Measurements from ENCODE around the gene PHACTR1. TPM values are rescaled to one million over a fixed set of nuclear protein-coding genes. Genes with fewer than 3 reads are reported as not detected.
"Not testable (repeated sequence)": the region's sequence is repeated elsewhere in the genome, so short reads cannot be mapped to it uniquely, and the experiment has no call there.

Gene PHACTR1
- total RNA-seq, 2 donors from 2014 or later, result 0.05 to 0.29 TPM

- DNase-seq (ENCODE audit: low spot score in 2 of 2); H3K9me3 Mint-ChIP-seq; ATAC-seq; H3K36me3 Mint-ChIP-seq; H3K27ac Mint-ChIP-seq: not testable (repeated sequence)
Measured at GRCh38 chr6:12730809-12731208, 14.2 kb downstream of the PHACTR1 start.

GRCh38 chr6:12733876-12734275 is 17.3 kb downstream of the PHACTR1 start:
- Mint-ChIP-seq H3K27ac (no peak overlapping the region), H3K9me3 (no peaks in the 10 kb centered on the region), H3K36me3 (no peaks in the 10 kb centered on the region)
- ATAC-seq (no peak), DNase-seq (ENCODE audit: low spot score in 2 of 2) (no peak)

GRCh38 chr6:12735786-12736185 is 19.2 kb downstream of the PHACTR1 start:
- DNase-seq (ENCODE audit: low spot score in 2 of 2) (no peak), ATAC-seq (no peak)
- Mint-ChIP-seq H3K27ac (no peak overlapping the region), H3K36me3 (no peaks in the 10 kb centered on the region), H3K9me3 (no peaks in the 10 kb centered on the region)

- H3K9me3 Mint-ChIP-seq, result peaks cover 9 to 10% of the 10 kb centered on the region in 2 donors
- ATAC-seq, result no peak
Measured at GRCh38 chr6:12748411-12748810, 31.8 kb downstream of the PHACTR1 start.

GRCh38 chr6:12748815-12749521 is 32.4 kb downstream of the PHACTR1 start:
- Mint-ChIP-seq H3K27ac (no peak overlapping the region), H3K36me3 (peaks cover 11 to 14% of the 10 kb centered on the region in 2 donors), H3K9me3 (peaks cover 9 to 10% of the 10 kb centered on the region in 2 donors)
- ATAC-seq (no peak), DNase-seq (ENCODE audit: low spot score in 2 of 2) (no peak)

More at GRCh38 chr6:12748411-12748810, 31.8 kb downstream of the PHACTR1 start:
- Mint-ChIP-seq H3K27ac (no peak overlapping the region), H3K36me3 (peaks cover 11 to 14% of the 10 kb centered on the region in 2 donors)
- no peak for DNase-seq (ENCODE audit: low spot score in 2 of 2)

- peaks cover 9 to 10% of the 10 kb centered on the region in 2 donors for H3K9me3 Mint-ChIP-seq
- ATAC-seq (no peak), DNase-seq (ENCODE audit: low spot score in 2 of 2) (no peak)
- H3K27ac Mint-ChIP-seq, result no peak overlapping the region
- H3K36me3 Mint-ChIP-seq, result peaks cover 11 to 14% of the 10 kb centered on the region in 2 donors
Measured at GRCh38 chr6:12749531-12750379, 33.2 kb downstream of the PHACTR1 start.

GRCh38 chr6:12750416-12750815 is 33.8 kb downstream of the PHACTR1 start:
- Mint-ChIP-seq H3K27ac (no peak overlapping the region), H3K36me3 (peaks cover 11 to 14% of the 10 kb centered on the region in 2 donors), H3K9me3 (peaks cover 9 to 10% of the 10 kb centered on the region in 2 donors)
- no peak for DNase-seq (ENCODE audit: low spot score in 2 of 2)
- no peak for ATAC-seq

GRCh38 chr6:12751694-12752325 is 35.2 kb downstream of the PHACTR1 start:
- DNase-seq (ENCODE audit: low spot score in 2 of 2), result peak in 1 of 2 donors; percentile 48
- no peak overlapping the region for H3K27ac Mint-ChIP-seq
- H3K9me3 Mint-ChIP-seq, result peaks cover 6 to 9% of the 10 kb centered on the region in 2 donors
- ATAC-seq, result no peak
- peaks cover 10 to 11% of the 10 kb centered on the region in 2 donors for H3K36me3 Mint-ChIP-seq

GRCh38 chr6:12753036-12753435 is 36.5 kb downstream of the PHACTR1 start:
- Mint-ChIP-seq H3K36me3 (peaks cover 8 to 11% of the 10 kb centered on the region in 2 donors), H3K27ac (no peak overlapping the region), H3K9me3 (peaks cover 10 to 15% of the 10 kb centered on the region in 2 donors)
- DNase-seq (ENCODE audit: low spot score in 2 of 2), result no peak
- ATAC-seq, result no peak

GRCh38 chr6:12760226-12760625 is 43.7 kb downstream of the PHACTR1 start:
- no peak overlapping the region for H3K27ac Mint-ChIP-seq
- no peak for ATAC-seq
- peaks cover 0 to 6% of the 10 kb centered on the region in 2 donors for H3K36me3 Mint-ChIP-seq

GRCh38 chr6:12760911-12761310 is 44.3 kb downstream of the PHACTR1 start:
- ATAC-seq (no peak), DNase-seq (ENCODE audit: low spot score in 2 of 2) (no peak)
- H3K9me3 Mint-ChIP-seq, result peaks cover 10 to 14% of the 10 kb centered on the region in 2 donors
- no peak overlapping the region for H3K27ac Mint-ChIP-seq
- H3K36me3 Mint-ChIP-seq, result peaks cover 0 to 6% of the 10 kb centered on the region in 2 donors

More at GRCh38 chr6:12760226-12760625, 43.7 kb downstream of the PHACTR1 start:
- DNase-seq (ENCODE audit: low spot score in 2 of 2), result no peak
- H3K9me3 Mint-ChIP-seq, result peaks cover 10 to 14% of the 10 kb centered on the region in 2 donors

GRCh38 chr6:12761376-12762115 is 45.0 kb downstream of the PHACTR1 start:
- Mint-ChIP-seq H3K9me3 (peaks cover 10 to 14% of the 10 kb centered on the region in 2 donors), H3K27ac (no peak overlapping the region), H3K36me3 (peaks cover 0 to 6% of the 10 kb centered on the region in 2 donors)
- DNase-seq (ENCODE audit: low spot score in 2 of 2) (no peak), ATAC-seq (no peak)

GRCh38 chr6:12762731-12763434 is 46.3 kb downstream of the PHACTR1 start:
- DNase-seq (ENCODE audit: low spot score in 2 of 2); H3K9me3 Mint-ChIP-seq; H3K27ac Mint-ChIP-seq; H3K36me3 Mint-ChIP-seq; ATAC-seq: not testable (repeated sequence)

- Mint-ChIP-seq H3K27ac (no peak overlapping the region), H3K36me3 (no peaks in the 10 kb centered on the region), H3K9me3 (no peaks in the 10 kb centered on the region)
- no peak for DNase-seq (ENCODE audit: low spot score in 2 of 2)
- no peak for ATAC-seq
Measured at GRCh38 chr6:12766365-12766764, 49.8 kb downstream of the PHACTR1 start.

GRCh38 chr6:12767016-12767415 is 50.4 kb downstream of the PHACTR1 start:
- ATAC-seq (no peak), DNase-seq (ENCODE audit: low spot score in 2 of 2) (no peak)
- H3K27ac Mint-ChIP-seq, result no peak overlapping the region
- H3K9me3 Mint-ChIP-seq, result no peaks in the 10 kb centered on the region
- H3K36me3 Mint-ChIP-seq, result no peaks in the 10 kb centered on the region

Data from activated naive CD4-positive, alpha-beta T cell treated with anti-CD3 and anti-CD28 coated beads, Interleukin-2, amount 50 U/mL, for 72 hours (primary cell).